GM19193 (cell line): Measurements from ENCODE around the gene SLC1A7.

Experiments used
- POLR2A ChIP-seq: IDR thresholded peaks from 4 replicates; pipeline ENCODE4 v1.6.1; 2011; ENCODE audit not compliant: insufficient read depth, insufficient read length; ENCODE audit errors: extremely low read depth

Gene SLC1A7

GRCh38 chr1:53069663-53070327 is 72.6 kb downstream of the SLC1A7 start:
- no peak for TF ChIP-seq POLR2A

- TF ChIP-seq POLR2A, result no peak
Measured at GRCh38 chr1:53069265-53069662, 73.2 kb downstream of the SLC1A7 start.

DNA sequence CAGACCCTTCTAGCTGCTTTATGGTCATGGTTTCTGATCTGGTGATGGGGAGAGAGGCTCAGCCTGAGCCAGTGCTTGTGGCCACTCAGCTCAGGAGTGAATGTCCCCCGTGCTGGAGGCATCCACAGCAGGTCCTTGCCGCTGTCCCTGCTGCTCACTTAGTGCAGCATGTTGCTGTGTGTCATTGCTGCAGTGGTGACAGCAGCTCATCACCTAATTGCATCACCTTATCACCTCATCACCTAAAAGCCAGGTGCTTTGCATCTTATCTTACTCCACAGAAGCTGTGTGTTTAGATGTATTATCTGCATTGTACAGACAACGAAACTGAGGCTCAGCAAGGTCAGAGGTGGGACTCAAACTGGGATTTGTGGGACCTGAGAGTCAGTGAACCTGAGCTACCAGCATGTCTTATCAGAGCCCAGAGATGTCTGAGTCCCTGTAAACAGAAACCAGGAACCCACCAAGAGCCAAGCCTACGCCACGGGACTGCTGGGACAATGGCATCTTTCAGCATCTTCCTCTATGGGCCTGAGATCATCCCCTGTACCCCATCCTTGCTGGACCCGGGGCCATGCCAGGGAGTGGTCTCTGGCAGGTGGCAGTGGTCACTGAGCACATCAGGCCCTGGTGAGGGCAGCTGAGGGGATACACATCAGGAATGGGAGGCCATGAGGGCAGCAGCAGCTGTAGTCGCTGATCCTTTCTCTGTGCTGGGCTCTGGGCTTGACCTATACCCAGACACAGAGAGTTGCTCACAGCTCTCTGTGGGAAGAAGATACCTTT is 73.9 kb downstream of the SLC1A7 start:
- TF ChIP-seq POLR2A, result no peak

DNA sequence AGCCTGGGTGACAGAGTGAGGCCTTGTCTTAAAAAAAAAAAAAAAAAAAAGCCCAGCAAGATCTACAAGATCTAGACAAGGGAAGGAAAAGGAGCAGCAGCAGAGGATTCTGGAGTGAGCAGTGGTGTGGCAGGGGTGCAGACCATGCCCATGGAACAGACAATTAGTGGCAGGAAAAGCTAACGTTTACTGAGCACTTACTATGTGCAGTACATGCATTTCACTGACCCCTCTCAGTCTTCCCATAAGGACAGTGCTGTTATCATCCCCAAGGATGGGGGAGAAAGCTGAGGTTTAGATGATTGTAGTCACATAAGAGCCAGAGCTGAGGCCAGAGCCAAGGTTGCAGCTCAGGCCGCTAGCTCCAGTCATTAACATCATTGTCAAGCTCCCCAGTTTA is 74.6 kb downstream of the SLC1A7 start:
- no peak for TF ChIP-seq POLR2A

DNA sequence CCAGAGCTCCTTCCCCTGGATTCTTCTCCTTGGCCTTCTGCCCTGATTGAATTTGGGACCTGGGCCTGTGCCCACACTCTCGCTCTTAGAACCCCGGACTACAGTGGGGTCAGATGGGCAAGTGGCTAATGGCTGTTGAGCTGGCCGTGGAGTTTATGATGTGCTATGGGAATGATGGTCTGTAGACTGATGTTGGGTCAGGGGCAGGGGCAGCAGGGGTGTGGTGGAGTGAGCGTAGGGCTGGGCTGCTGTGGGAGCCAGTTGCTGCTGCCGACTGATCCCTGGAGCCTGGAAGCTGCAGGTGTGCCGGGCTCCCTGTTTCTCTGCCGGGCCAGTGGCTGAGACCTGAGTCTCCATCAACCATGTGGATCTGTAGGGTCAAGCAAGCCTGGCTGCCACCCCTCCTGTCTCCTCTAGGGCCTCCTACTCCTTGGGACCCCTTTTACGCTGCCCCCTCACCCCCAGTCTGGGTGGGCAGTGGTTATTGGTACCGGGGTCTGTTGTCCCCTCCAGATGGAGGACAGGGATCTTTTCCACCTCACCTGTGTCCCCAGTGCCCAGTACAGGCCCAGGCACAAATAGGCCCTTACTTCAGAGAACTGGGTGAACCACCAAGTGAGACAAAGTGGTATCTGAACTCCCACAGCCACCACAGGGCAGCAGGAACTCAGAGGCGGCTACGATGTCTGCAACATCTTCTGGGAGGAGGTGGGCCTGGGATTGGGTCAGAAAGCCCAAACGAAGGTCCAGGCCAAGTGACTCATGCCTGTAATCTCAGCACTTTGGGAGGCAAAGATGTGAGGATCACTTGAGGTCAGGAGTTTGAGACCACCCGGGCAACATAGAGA is 75.3 kb downstream of the SLC1A7 start:
- TF ChIP-seq POLR2A, result no peak

DNA sequence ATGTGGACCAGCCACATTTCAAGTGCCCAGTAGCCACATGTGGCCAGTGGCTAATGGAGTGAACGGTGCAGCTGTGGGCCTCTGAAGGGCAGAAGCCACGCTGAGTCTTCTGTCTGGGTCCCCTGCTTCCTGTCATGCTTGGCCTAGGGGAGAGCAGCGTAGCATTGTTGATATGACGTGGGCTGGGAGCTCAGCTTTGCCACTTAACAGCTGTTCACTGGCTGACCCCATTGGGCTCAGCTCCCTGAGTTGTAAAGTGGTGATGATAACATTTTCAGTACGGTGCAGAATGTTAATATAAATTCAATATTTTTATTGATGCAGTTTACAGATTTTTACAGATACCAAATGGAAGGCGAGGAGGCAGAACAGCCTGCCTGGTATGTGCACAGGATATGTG is 76.0 kb downstream of the SLC1A7 start:
- no peak for TF ChIP-seq POLR2A

- no peak for TF ChIP-seq POLR2A
Measured at GRCh38 chr1:53065391-53065790, 77.0 kb downstream of the SLC1A7 start.

- TF ChIP-seq POLR2A, result no peak
Measured at GRCh38 chr1:53063744-53064515, 78.5 kb downstream of the SLC1A7 start.

DNA sequence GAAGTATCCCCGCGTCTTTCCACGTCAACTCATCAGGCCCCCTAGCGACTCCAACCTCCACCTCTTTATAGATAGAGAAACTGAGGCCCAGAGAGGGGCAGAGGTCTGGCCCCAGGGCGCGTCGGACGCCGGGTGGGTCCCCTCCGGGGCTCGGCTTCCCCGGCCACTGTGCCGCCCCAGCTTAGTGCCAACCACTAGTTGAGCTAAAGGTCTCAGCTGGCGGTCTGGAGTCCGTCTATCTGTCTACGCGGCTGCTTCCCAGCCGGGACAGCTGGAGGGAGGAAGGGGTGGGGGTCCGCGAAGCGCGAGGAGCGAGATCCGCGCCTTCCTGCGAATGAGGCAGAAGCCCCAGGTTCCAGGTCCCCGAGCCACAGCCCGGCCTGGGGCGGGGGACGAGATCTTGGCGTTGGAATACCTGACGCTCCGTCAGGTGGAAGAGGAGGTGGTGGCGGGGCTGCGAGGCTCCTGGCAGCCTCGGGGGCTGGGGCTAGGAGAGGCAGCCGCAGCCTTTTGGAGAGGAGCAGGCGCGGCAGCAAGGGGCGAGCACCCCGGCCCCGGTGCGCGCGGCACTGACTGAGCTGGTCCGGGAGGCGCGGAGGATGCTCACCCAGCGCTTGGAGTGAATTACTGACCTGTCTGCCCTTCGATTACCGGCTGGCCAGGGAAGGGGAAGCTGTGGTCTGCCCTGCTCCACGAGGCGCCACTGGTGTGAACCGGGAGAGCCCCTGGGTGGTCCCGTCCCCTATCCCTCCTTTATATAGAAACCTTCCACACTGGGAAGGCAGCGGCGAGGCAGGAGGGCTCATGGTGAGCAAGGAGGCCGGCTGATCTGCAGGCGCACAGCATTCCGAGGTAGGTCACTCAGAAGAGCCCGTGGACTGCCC is 79.5 kb downstream of the SLC1A7 start:
- TF ChIP-seq POLR2A, result no peak

GRCh38 chr1:53061859-53062707 is 80.4 kb downstream of the SLC1A7 start, which contains the start of gene PODN:
Gene PODN (plus strand): TSS chr1:53062213. CDS start chr1:53069856, 7,643 bp downstream.
- no peak for TF ChIP-seq POLR2A

- no peak for TF ChIP-seq POLR2A
Measured at GRCh38 chr1:53061123-53061858, 81.1 kb downstream of the SLC1A7 start.

GRCh38 chr1:53060579-53060978 is 81.9 kb downstream of the SLC1A7 start:
- TF ChIP-seq POLR2A, result no peak
